Forelimb muscle (tissue), 1 donor: ENCODE measurements around the gene GGACT. TPM values are rescaled to one million over a fixed set of nuclear protein-coding genes. Genes with fewer than 3 reads are reported as not detected.

ENCODE experiments used
- polyA plus RNA-seq: library from polyadenylated mRNA; unstranded; fragments of 120-200 nt; gene quantifications from one replicate; pipeline ENCODE4 v1.2.1, GENCODE V29; 2013; ENCODE audit not compliant: insufficient read length

GGACT gene
- polyA plus RNA-seq, 1 donor = 1.5 TPM

Other genes with a start within 250 kb of the GGACT start
- gene TMTC4, start 86.0 kb upstream of the GGACT start, polyA plus RNA-seq = 16.5 TPM